ENCODE data around the gene ZNF512B.
"Not testable (repeated sequence)": the region's sequence is repeated elsewhere in the genome, so short reads cannot be mapped to it uniquely, and the experiment has no call there.

Gene ZNF512B

DNA sequence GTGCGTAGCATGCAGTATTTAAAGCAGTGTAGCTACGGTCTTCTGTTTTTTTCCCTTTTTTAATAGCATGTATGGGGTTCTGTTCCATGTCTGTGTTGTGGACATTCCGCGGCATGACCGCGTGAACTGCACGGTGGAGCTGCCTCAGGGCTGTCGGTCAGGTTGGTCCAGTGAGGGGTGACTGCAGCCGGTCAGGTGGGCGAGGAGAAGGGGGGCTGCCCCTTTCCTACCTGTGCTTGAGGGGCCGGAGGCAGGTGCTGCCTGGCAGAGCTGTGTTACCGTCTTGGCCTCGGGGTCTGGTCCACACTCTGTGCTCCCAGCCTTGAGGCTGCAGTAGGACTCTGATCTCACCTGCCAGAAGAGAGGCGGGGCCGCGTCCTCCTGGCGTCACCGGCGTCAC is 38.0 kb downstream of the ZNF512B start:
- DNase-seq: no peak

DNA sequence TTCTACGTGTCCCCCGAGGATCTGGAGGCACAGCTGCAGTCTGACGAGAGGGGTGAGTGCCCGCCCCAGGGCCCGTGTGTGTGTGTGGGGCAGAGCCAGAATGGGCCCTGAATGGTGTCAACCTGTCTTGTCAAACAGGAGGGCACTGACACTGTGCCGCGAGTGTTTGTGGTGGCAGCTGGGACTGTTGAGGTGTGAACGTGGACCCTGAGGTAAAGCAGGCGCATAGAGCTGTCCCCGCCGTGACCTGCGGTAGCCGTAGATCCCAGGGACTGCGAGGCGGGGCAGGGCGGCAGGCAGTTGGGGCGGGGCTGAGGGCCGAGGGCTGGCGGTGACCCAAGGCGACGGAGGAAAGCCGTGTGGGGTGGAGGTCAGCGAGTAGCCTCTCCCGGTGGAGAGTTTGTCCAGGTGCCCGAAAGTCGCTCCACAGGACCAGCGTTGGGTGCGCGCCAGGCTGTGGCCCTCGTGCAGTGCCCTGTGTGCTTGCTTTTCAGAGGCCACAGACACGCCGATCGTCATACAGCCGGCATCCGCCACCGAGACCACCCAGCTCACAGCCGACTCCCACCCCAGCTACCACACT is 38.7 kb downstream of the ZNF512B start:
- DNase-seq: no peak

DNA sequence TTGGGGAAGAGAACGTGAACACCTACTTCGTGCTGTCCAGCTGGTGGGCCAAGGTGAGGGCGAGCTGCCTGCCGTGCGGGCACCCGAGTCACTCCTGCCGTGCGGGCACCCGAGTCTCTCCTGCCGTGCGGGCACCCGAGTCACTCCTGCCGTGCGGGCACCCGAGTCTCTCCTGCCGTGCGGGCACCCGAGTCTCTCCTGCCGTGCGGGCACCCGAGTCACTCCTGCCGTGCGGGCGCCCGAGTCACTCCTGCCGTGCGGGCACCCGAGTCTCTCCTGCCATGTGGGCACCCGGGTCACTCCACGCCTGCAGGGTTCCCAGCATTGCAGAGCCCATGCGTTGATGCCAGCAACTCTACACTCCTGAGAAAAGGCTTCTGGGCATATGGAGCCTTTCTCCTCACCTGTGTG is 40.3 kb downstream of the ZNF512B start:
- not testable (repeated sequence) for DNase-seq

DNA sequence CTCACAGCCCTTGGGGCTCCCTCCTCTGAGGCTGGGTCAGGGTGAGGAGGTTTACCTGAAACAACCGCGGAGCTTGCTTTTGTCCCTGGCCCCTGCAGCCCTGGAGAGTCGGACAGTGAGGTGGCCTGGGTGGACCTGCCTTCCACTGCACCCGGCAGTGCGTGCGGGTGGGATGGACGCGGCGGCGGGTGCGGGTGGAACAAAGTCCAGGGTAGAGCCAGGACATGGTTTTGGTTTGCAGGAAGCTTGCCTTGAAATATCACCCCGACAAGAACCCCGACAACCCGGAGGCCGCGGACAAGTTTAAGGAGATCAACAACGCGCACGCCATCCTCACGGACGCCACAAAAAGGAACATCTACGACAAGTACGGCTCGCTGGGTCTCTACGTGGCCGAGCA is 40.7 kb downstream of the ZNF512B start:
- DNase-seq: no peak

DNA sequence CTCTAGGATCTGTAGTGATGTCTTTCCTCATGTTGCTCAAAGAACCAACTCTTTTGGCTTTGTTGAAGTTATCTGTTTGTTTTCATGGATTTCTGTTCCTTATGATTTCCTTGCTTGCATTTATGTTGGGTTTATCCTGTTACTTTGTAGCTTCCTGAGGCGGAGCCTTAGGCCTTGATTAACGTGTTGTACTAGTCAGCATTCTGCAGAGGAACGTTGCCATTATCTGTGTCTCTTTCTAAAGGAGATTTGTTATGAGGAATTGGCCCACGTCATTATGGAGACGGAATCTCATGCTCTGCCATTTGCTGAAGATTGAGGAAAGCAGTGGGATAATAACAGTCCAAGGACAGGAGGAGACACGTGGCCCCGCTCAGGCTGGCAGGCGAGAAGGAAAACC is 43.4 kb downstream of the ZNF512B start:
- DNase-seq: no peak

DNA sequence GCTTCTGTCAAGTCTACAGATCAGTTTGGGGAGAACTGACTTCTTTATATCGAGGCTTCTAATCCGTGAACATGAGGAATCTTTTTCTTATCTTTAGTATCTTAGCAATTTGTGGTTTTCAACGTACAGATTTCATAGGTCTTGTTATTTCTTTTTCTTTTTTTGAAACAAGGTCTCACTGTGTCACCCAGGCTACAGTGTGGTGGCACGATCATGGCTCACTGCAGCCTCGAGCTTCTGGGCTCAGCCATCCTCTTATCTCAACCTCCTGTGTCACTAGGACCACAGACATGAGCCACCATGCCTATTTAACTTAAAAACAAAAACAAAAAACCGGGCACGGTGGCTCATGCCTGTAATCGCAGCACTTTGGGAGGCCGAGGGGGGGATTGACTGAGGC is 45.5 kb downstream of the ZNF512B start:
- no peak for DNase-seq

DNA sequence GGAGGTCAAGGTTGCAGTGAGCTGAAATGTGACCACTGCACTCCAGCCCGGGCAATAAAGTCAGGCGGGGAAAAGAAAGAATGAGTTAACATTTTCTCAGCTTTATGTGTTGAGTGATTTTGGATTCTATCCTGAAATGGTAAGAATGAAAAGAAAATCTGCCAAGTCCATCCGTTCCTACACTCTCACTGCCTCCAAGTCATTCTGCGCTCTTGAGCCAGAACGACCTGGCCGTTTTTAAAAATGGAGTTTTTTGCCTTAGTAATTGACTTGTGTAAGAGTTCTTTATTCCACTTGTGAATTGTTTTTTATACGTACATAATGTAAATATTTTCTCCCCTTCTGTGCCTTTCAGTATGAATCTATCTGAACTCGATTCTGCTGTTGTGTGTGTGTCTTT is 46.1 kb downstream of the ZNF512B start:
- no peak for DNase-seq

DNA sequence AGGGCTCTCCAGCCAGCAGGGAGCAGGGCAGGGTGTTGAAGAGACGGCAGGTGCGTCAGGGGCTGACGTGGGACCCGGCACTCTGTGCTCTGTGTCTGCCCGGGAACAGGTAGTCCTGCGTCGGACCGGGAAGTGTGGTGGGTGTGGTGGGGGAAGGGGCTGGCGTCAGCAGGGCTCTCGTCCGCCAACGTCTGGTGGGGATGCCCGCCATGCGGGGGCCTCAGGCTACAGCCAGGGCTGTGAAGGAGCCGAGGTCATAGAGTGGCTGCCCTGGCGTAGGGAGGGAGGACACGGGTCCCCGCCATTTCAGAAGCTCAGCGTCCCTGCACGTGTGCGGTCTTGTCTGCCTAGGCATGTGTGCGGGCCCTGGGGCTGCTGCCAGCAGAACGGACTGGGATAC is 49.5 kb downstream of the ZNF512B start:
- no peak for DNase-seq

DNA sequence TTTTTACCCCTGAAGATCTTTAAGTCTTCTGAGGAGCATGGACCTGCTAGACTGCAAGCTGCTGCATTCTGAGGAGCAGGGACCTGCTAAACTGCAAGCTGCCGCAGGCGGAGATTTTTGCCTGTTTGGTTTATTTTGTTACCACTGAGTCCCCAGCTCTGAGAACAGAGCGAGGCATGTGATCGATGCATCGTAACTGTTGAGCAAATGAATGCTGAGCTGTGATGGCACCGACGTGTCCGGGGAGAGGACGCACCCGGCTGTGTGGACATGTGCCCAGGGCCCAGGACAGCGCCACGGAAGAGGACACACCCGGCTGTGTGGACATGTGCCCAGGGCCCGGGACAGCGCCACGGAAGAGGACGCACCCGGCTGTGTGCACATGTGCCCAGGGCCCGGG is 50.6 kb downstream of the ZNF512B start:
- DNase-seq: no peak

DNA sequence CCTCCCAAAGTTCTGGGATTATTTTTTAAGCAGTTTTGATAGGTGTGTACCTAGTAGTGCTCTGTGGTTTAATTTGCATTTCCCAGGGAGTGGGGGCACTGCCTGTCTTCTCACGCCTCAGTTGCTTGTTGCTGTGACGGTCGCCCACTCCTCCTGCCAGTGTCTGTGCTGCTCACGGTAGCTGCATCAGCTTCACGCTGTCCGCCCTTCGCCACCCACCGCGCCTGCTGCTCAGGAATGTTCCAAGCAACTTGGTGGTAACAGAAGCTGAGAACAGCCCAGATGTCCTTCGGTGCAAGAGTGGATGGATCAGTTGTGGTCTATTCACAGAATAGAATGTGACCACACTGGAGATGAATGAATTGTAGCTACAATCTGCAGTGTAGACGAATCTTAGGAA is 51.9 kb downstream of the ZNF512B start:
- DNase-seq: no peak

DNA sequence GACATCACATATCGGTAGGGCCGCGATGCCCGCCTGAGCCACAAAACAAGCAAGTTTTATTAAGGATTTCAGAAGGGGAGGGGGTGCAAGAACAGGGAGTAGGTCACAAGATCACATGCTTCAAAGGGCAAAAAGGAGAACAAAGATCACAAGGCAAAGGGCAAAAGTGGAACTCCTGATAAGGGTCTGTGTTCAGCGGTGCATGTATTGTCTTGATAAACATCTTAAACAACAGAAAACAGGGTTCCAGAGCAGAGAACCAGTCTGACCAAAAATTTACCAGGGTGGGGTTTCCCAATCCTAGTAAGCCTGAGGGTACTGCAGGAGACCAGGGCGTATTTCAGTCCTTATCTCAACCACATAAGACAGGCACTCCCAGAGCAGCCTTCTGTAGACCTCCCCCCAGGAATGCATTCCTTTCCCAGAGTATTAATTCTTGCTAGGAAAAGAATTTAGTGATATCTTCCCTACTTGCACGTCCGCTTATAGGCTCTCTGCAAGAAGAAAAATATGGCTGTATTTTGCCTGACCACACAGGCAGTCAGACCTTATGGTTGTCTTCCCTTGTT is 53.3 kb downstream of the ZNF512B start:
- DNase-seq: not testable (repeated sequence)

DNA sequence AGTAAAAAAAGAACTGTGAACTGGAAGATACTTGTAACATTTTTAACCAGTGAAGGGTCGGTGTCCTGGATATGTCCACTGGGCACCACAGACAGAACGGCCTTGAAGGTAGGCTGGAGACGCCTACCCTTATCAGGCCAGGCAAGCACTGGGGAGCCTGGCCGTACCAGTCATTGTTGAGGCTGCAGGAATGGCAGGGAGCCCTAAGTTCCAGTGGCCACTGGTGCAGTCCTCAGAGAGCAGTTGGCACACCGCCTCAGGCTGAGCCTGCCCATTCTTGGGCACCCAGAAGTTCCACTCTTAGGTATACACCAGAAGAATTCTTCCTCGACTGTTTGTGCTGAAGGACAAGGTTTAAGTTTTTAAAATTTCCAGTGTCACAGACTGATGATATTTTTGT is 54.3 kb downstream of the ZNF512B start:
- DNase-seq: no peak

DNA sequence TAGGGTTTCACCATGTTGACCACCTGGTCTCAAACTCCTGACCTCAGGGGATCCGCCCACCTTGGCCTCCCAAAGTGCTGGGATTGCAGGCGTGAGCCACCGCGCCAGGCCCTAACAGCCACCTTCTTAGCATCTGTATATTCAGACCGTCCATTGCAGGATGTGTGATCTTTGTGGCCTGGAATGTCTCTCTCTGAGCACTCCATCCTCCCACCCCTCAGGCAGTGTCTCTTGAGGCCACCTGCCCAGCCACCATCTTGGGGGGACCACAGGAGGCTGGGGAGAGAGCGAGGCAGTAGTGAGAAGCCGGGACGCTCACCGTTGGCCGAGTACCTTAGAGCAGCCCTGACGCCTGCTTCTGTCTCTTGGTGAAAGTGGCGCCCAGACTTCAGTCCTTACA is 56.0 kb downstream of the ZNF512B start:
- DNase-seq: no peak

DNA sequence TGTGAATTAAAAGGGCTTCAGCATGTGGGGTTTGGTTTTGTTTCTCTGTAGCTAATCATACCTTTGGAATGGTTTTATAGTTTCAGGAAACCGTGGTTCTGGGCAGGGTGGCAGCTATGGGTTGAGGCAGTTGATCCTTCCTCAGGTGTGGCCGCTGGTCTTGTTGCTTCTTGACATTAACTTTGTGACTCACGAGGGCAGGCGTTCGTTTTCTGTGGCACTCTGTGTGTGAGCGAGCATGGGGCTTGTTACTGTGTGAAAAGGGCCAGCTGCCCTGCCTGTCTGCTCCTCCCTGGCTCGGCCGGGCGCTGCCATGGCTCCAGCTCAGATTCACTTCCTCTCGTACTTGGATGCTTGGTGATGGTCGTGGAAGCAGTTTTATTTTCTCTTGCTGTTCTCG is 58.6 kb downstream of the ZNF512B start:
- no peak for DNase-seq

DNA sequence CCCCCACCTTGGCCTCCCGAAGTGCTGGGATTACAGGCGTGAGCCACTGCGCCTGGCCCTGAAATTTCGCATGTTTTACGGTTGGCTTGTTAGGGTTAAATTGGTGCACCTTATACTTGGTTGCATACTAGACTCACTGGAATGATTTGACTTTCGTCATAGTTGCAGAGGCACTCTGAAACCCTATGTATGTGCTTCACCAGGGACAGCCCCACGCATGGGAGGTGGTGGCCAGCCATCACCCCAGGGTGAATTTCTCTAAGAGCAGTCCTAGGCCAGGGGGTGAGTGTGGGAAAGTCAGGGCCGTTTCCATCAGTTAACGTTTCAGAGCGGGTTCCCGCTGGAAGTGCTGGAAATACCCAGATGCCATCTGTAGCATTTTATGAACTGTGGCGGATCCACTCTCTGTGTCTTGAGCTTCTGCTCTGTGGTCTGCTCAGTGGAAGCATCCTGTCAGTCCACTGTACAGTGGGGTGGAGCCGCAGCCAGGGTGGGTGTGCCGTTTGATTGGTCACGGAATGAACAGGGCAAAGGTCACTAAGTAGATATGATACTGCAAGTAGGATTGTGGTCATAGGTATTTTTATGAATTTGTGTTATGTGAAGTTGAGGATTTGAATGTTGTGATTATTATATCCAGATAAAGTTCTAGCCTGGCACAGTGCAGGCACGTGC is 61.6 kb downstream of the ZNF512B start:
- no peak for DNase-seq

Data from NCI-H1417 treated with DMSO at 0.1 percent for 48 hours (cell line).